Activated naive CD8-positive, alpha-beta T cell treated with anti-CD3 and anti-CD28 coated beads, Interleukin-2, amount 50 U/mL, for 24 hours (primary cell): ENCODE results near the gene STXBP5L.

Source experiments
- ATAC-seq: fragments of 150-1000 bp; cut with Tn5 transposase; one replicate; pipeline ENCODE4 v1.10.0; 2021
- DNase-seq: peaks from one replicate; pipeline ENCODE4 v3.0.0; 2021
- H3K27ac Mint-ChIP-seq: one replicate; pipeline ENCODE4 v1.8.0; 2021; ENCODE audit warnings: mild to moderate bottlenecking, mixed read lengths
- H3K27me3 Mint-ChIP-seq: one replicate; pipeline ENCODE4 v1.8.0; 2021; ENCODE audit warnings: mixed read lengths
- H3K36me3 Mint-ChIP-seq: one replicate; pipeline ENCODE4 v1.8.0; 2021; ENCODE audit warnings: low read depth, mixed read lengths
- H3K4me1 Mint-ChIP-seq: one replicate; pipeline ENCODE4 v1.8.0; 2021; ENCODE audit warnings: mixed read lengths
- H3K4me3 Mint-ChIP-seq: one replicate; pipeline ENCODE4 v1.8.0; 2021; ENCODE audit warnings: mild to moderate bottlenecking, moderate library complexity, mixed read lengths
- H3K9me3 Mint-ChIP-seq: one replicate; pipeline ENCODE4 v1.8.0; 2021; ENCODE audit warnings: mixed read lengths

STXBP5L gene

DNA sequence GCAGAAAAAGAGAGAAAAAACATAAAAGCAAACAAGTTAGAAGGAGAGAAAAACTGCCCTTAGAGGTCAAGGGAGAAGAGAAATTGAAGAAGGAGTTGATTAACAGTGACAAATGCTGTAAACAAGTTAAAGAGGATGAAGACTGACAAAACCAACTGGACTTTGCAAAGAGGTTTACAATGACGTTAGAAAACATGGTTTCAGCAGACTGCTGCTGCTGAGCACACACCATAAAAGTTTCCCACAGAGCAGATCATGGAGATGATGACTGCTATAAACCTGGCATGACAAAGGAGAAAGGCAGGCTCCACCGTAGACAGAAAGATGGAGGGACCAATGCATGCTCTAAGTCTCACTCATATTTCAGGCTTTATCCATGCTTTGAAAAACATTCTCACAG, 559.1 kb downstream of the STXBP5L start:
- DNase-seq (no peak), ATAC-seq (no peak)
- H3K27me3 Mint-ChIP-seq, result no peaks in the 10 kb centered on the region
- no peak overlapping the region for H3K27ac Mint-ChIP-seq
- no peaks in the 10 kb centered on the region for H3K9me3 Mint-ChIP-seq
- H3K4me3 Mint-ChIP-seq, result no peak overlapping the region
- no peaks in the 10 kb centered on the region for H3K4me1 Mint-ChIP-seq
- H3K36me3 Mint-ChIP-seq, result peaks cover 61% of the 10 kb centered on the region

DNA sequence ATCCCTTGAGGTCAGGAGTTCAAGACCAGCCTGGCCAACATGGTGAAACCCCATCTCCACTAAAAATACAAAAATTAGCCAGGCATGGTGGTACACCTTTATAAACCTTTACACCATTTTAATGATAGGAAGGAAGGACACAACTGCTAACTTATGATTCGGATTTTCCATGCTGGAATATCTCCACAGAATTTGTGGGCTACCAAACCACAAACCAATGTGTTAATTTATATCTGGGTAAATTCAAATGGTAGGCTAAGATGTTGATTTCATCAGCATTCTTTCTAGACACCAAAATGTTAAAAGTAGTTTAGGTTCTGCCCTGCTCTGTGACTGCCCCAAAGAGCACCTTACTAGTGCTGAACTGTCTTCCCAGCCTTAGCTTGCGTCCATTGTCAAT, 565.0 kb downstream of the STXBP5L start:
- no peak for DNase-seq
- peaks cover 2% of the 10 kb centered on the region for H3K4me1 Mint-ChIP-seq
- no peak for ATAC-seq
- H3K4me3 Mint-ChIP-seq, result no peak overlapping the region
- peaks cover 64% of the 10 kb centered on the region for H3K36me3 Mint-ChIP-seq
- H3K27ac Mint-ChIP-seq, result no peak overlapping the region
- H3K27me3 Mint-ChIP-seq, result no peaks in the 10 kb centered on the region
- no peaks in the 10 kb centered on the region for H3K9me3 Mint-ChIP-seq
